GM18517 (cell line): ENCODE measurements around the gene RBMS1.

ENCODE experiments used
- ATAC-seq: cut with Tn5 transposase; IDR thresholded peaks from one replicate; pipeline ENCODE4 v1.9.1; 2021; ENCODE audit warnings: mild to moderate bottlenecking, moderate library complexity; ENCODE audit not compliant: unreplicated experiment

The RBMS1 gene

GRCh38 chr2:160411955-160412354 is 81.7 kb downstream of the RBMS1 start:
- no peak for ATAC-seq

DNA sequence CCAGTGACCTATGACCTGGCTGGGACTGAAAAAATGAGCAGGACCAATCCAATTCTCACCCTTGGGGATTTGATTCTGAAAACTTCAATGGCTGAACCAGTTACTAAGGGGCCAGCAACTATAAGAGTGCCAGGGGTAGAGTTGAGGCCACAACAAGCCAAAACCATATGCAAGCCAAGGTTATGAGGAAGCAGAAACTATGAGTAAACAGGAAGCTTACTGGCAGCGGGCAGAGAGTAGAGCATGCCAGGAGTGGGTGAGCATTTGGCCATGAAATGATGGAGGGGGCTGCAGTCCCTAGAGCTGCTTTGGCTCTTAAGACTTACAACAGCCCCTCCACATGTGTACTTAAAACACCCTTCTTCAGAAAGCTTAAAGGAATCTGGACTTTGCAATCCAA is 82.4 kb downstream of the RBMS1 start:
- peak; percentile 45 for ATAC-seq

DNA sequence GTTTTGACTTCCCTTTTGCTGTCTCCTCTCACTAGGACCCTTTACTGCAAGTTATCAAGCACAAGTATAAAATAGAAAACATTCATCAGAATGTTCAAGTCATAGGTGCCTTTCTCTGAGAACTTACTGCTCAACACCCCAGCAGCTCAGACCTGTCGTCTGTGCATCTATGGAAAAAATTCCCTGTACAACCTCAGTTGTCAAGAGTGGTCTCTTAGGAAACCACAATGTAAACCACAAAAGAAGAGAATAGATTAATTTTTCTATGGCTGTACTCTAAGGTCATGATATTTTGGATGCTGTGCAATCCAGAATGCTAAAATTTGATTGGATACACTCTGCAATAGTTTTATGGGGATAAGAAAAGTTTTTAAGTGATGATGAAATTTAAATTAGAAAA is 84.1 kb downstream of the RBMS1 start:
- ATAC-seq, result no peak

DNA sequence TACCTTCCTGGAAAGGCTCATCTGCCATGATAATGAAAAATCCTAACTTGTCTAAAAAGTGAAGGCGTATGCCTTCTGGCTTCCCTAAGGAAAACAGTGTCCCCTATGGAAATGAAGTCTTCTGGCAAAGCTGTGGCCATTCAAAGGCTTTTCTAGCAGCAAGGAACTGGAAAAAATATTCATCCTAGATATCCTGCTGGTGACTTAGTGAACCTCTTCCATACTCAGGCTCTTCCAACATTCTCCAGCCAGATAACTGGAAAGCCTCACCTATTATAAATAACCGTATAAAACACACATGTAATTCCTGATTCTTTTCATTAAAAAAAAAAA is 84.7 kb downstream of the RBMS1 start:
- ATAC-seq, result no peak

- no peak for ATAC-seq
Observed at GRCh38 chr2:160408173-160408958, 85.2 kb downstream of the RBMS1 start.

- peak; percentile 44 for ATAC-seq
Observed at GRCh38 chr2:160407393-160408172, 86.0 kb downstream of the RBMS1 start.

- ATAC-seq, result peak; percentile 59
Observed at GRCh38 chr2:160406591-160407392, 86.8 kb downstream of the RBMS1 start.

DNA sequence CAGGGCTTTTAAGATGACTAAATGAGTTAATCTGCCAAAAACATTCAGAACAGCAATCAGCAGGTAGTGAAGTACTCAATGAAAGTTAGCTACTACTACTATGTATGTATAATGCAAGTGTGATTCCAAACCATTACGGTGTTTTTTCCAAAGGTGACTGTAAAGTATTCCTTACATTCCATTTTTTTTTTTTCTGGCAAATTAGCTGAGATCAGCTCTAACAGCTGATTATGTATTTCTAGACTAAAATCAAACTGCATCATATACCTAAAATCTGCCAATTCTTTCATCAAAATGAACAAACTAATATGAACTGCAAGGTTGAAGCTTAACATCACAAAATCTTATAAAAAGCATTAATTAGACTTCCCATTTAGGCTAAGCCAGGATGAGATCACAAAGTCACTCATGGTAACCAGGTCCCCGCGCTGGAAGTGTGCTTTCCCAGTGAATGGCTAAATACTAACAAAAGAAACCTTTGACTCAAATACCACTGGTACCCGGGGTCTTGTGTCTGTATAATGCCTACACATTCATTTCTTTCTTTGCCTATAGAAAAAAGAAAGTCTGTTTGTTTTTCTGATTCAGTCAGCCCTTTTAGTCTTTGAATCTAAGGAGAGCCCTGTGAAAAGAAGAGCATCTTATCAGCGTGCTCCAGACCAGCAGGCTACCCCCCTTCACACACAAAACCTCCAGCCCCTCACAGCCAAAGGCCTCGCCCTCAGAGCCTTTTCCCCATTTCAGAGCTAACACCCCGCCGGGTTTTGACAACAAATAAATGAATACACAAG is 88.3 kb downstream of the RBMS1 start:
- ATAC-seq, result no peak

DNA sequence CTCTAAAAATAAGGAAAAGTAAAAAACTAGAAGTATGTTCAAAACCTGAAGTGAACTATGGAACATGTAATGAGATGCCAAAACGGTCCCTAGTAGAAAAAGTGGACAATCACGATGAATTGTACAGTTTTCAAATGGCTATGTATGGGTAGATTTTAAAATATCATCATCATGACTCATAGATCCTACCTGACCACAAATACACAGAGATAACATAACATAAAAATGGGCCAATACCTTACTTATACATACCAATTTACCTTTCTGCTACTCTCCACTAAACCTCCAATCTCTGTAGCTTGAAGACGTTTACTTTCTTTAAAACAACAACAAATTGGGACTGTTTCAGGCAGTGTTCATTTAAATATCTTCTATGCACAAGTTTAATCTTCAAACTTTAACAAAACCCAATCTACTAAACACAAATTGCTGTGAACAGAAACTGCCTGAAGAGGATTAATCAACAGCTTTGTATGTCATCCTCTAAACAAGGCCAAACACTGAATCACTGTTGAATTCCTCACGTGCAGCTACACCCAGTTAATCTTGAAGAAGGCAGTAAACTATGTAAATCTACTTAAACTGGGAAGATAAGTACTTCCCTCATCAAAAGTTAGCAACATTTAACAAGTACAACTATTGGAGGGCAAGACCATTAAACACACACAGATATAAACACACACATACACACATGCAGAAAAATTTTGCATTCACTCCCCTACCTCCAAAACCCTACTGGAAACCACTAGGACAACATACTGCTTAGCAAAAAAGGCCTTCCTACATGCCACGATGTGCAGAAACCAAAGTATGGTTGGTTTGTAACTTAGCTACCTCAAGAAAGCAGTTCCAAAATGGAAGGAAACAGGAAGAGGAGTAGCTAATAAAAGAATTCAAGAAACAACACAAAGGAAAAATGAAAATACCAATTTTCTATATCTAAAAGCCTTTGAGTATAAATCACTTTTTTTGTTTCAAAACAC is 90.3 kb downstream of the RBMS1 start:
- ATAC-seq, result no peak

DNA sequence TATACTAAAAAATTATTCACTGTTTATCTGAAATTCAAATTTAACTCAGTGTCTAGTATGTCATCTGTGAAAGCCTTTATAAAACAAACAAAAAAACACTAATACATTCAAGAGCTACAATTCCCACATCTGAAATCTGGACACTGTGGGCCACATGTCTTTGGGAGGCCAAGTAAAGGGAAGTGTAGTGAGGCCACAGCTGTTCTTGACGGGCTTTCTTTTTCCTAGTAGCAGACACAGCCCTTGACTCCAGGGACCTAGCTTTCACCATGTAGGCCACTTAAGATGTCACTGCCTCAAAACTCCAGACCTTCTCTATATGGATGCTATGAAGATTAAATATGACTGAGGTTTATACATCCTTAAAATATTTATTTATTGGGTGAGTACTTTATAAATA is 91.1 kb downstream of the RBMS1 start:
- ATAC-seq, result no peak

DNA sequence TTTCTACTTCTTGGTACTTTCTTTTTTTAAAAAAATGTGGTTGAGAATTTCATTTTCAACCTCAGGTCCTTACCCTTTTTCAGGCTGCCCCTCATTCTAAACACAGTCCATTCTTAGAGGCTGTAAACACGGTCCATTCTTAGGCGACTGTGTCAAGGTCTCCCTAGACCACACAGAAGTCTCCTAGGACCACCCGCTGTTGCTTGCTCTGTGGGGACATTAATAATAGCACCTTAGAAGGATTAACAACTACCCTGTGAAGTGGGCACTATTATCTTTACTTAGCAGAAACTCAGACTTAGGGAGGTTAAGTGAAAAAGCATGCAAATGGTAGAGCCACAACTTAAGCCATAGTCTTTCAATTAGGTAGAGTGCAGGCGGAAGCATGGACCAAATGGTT is 91.7 kb downstream of the RBMS1 start:
- ATAC-seq, result no peak

DNA sequence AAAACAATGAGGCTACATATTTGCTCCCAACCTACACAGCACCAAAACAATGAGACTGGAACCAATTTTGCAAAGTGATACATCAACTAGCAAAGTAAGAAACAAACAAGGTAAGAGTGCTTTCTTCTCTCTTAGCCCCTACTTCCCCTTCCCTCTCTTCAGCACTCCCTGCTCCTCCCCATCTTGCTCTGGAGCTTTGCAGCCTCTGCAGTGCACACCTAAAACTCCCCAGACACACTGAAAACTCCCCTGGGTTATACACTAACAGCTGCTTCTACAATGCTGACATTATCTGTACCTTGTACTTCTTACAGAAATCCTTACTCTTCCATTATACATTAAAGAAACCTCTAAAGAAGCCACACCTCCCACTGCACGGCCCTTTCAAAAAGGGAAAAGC is 93.7 kb downstream of the RBMS1 start:
- ATAC-seq, result no peak

- no peak for ATAC-seq
Observed at GRCh38 chr2:160397530-160397865, 96.1 kb downstream of the RBMS1 start.

- peak; percentile 100 for ATAC-seq
Observed at GRCh38 chr2:160394153-160394552, 99.5 kb downstream of the RBMS1 start.

- no peak for ATAC-seq
Observed at GRCh38 chr2:160392201-160392600, 101.4 kb downstream of the RBMS1 start.

DNA sequence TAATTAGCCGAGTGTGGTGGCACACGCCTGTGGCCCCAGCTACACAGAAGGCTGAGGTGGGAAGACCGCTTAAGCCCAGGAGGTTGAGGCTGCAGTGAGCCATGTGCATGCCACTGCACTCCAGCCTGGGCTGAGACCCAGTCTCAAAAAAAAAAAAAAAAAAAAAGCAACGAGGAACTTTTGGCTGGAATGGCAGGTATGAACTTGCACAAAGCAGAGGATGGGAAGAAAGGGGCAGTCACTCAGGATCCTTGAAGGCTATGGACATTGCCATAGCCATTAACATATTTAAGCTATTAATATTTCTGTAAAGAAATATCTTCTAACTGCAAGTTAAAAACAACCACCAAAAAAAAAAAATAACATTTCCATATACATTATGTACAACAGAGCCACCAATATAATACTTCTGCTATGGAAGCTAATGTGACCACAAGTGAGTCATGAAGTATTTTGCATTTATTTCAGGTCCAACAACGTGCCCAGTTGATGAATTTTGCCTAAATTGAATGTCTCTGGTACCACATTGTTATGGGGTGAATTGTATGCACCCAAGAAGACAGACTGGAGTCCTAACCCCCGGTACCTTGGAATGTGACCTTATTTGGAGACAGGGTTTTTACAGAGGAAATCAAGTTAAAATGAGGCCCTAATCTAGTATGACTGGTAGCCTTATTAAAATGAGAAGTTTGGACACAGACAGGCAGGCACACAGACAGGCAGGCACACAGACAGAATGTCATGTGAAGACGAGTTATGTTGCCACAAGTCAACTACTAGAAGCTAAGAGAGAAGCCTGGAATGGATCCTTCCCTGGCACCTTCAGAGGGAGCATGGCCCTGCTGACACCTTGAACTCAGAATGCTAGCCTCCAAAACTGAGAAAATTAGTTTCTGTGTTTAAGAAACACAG is 102.8 kb downstream of the RBMS1 start:
- no peak for ATAC-seq

- no peak for ATAC-seq
Observed at GRCh38 chr2:160389875-160390274, 103.7 kb downstream of the RBMS1 start.

DNA sequence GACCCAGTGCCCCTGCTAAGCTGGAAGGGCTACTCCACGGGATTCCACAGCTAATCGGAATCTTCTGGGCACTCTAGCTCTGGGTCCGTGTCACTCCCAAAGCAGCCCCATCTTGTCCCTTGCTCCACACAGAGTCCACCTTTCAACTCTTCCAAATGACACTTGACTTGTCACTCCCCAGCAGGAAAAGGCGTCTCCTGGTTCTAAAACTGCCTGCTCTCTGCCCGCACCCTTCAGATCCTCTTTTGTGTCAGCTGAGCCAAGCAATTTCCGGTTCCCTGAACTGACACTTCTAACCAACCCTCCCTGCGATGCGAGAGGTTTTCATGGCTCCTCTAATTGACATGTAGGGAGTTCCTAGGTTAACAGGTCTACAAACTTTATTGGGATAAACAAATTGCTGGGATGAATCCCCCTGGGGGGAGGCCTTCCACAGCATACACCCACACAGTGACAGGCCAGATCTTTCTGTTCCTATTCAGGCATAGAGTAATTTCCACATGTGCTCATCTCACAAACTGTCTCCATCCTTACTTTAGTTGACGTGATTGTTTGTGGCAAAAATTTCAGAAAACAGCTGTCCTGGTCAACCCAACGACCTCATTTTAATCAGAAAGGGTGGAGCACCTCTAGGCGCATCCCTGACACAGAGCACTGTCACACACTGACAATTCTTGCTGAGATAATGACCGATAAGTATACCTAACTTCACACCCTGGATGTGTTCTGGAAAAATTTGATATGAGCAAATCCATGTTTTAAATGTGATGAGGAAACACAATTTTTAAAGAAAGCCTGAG is 104.9 kb downstream of the RBMS1 start:
- no peak for ATAC-seq
